K562 (cell line): ENCODE measurements around the gene MARS1. TPM values are rescaled to one million over a fixed set of nuclear protein-coding genes. Genes with fewer than 3 reads are reported as not detected.

Experiments
- BACH1 ChIP-seq: fragments of 200-800 bp; sonication (Bioruptor generic); IDR thresholded peaks from 2 replicates; pipeline ENCODE4 v1.6.1; 2016; ENCODE audit warnings: missing genetic modification characterization, missing compliant biosample characterization
- DNMT1 ChIP-seq: fragments of 450-650 bp; IDR thresholded peaks from 2 replicates; pipeline ENCODE4 v1.6.1; 2016; ENCODE audit warnings: antibody characterized with exemption, mild to moderate bottlenecking
- FOSL1 ChIP-seq: fragments of 200-800 bp; sonication (Bioruptor generic); conservative IDR thresholded peaks from 2 replicates; pipeline ENCODE4 v1.6.1; 2016; ENCODE audit warnings: missing genetic modification characterization, missing compliant biosample characterization
- GATAD2B ChIP-seq: fragments of 450-650 bp; IDR thresholded peaks from 2 replicates; pipeline ENCODE4 v1.6.1; 2017; ENCODE audit warnings: mild to moderate bottlenecking, borderline replicate concordance
- HBP1 ChIP-seq: fragments of 450-650 bp; formaldehyde crosslinking; IDR thresholded peaks from 2 replicates; pipeline ENCODE4 v1.4.0; 2022; ENCODE audit warnings: missing genetic modification characterization
- HDAC3 ChIP-seq: fragments of 450-650 bp; IDR thresholded peaks from 2 replicates; pipeline ENCODE4 v1.6.1; 2018; ENCODE audit warnings: borderline replicate concordance, mild to moderate bottlenecking, moderate library complexity; ENCODE audit not compliant: partially characterized antibody
- HNRNPL ChIP-seq: fragments of 200-400 bp; formaldehyde crosslinking; IDR thresholded peaks from 2 replicates; pipeline ENCODE4 v1.6.1; 2017; ENCODE audit warnings: low read depth, mild to moderate bottlenecking, low read length
- KDM1A ChIP-seq, 2 experiments: fragments of 450-650 bp; IDR thresholded peaks; 2 replicates each; pipeline ENCODE4 v1.6.1; 2016; ENCODE audit warnings: mild to moderate bottlenecking in 2 of 2
- LCOR ChIP-seq: sonication (generic); formaldehyde crosslinking; IDR thresholded peaks from 2 replicates; pipeline ENCODE4 v1.8.0; 2022; ENCODE audit warnings: mild to moderate bottlenecking, missing genetic modification reagents
- MCM7 ChIP-seq, 2 experiments: fragments of 450-650 bp; IDR thresholded peaks; 2 replicates each; pipeline ENCODE4 v1.6.1; 2016 to 2018
- MTA2 ChIP-seq: fragments of 450-650 bp; IDR thresholded peaks from 2 replicates; pipeline ENCODE4 v1.6.1; 2016; ENCODE audit warnings: low read depth
- MYC ChIP-seq, 2 experiments: fragments of 250-450 bp in 1 of 2; sonication (Bioruptor Pico) in 1 of 2; IDR thresholded peaks; 2 replicates each; pipeline versions ENCODE4 v1.5.1 to v1.6.1; 2012 to 2021; ENCODE audit warnings: low read depth in 2 of 2, borderline replicate concordance in 1 of 2, improper control_type of control experiment in 1 of 2, low read length in 1 of 2, mild to moderate bottlenecking in 1 of 2, moderate library complexity in 1 of 2
- NFXL1 ChIP-seq: fragments of 450-650 bp; formaldehyde crosslinking; IDR thresholded peaks from 2 replicates; pipeline ENCODE4 v1.4.0; 2021; ENCODE audit warnings: mild to moderate bottlenecking
- NR2F6 ChIP-seq: fragments of 450-650 bp; formaldehyde crosslinking; IDR thresholded peaks from 2 replicates; pipeline ENCODE4 v1.4.0; 2020; ENCODE audit warnings: mild to moderate bottlenecking
- NR4A1 ChIP-seq, 2 experiments: fragments of 250-450 bp in 1 of 2; fragments of 450-650 bp in 1 of 2; sonication (Bioruptor Pico) in 1 of 2; IDR thresholded peaks; 2 replicates each; pipeline versions ENCODE4 v1.4.0 to v1.6.1; 2016 to 2020; ENCODE audit warnings: mild to moderate bottlenecking in 2 of 2, missing compliant biosample characterization in 1 of 2, missing genetic modification characterization in 1 of 2, moderate library complexity in 1 of 2
- NUFIP1 ChIP-seq: fragments of 450-650 bp; IDR thresholded peaks from 2 replicates; pipeline ENCODE4 v1.6.1; 2018; ENCODE audit not compliant: partially characterized antibody
- PHF20 ChIP-seq: fragments of 450-650 bp; IDR thresholded peaks from 2 replicates; pipeline ENCODE4 v1.6.1; 2018; ENCODE audit not compliant: partially characterized antibody
- POLR3G ChIP-seq: IDR thresholded peaks from 2 replicates; pipeline ENCODE4 v1.6.1; 2011; ENCODE audit not compliant: insufficient read length, insufficient replicate concordance; ENCODE audit errors: extremely low read depth
- RB1 ChIP-seq: fragments of 450-650 bp; IDR thresholded peaks from 2 replicates; pipeline ENCODE4 v1.6.1; 2017; ENCODE audit warnings: low read depth, mild to moderate bottlenecking
- RFX7 ChIP-seq: fragments of 250-450 bp; sonication (Bioruptor Pico); IDR thresholded peaks from 2 replicates; pipeline ENCODE4 v1.5.1; 2021; ENCODE audit warnings: mild to moderate bottlenecking
- SAFB2 ChIP-seq: fragments of 200-400 bp; formaldehyde crosslinking; IDR thresholded peaks from 2 replicates; pipeline ENCODE4 v1.6.1; 2018; ENCODE audit warnings: borderline replicate concordance, low read length, low read depth, moderate library complexity; ENCODE audit not compliant: severe bottlenecking
- STAT5A ChIP-seq: IDR thresholded peaks from 2 replicates; pipeline ENCODE4 v1.6.1; 2012; ENCODE audit warnings: low read length, inconsistent platforms, borderline replicate concordance
- TFAP4 ChIP-seq: sonication (generic); formaldehyde crosslinking; IDR thresholded peaks from 2 replicates; pipeline ENCODE4 v1.8.0; 2022; ENCODE audit warnings: missing genetic modification reagents, mild to moderate bottlenecking, moderate library complexity, borderline replicate concordance
- WHSC1 ChIP-seq: IDR thresholded peaks from one replicate; pipeline ENCODE4 v1.6.1; 2012; ENCODE audit warnings: low read length, control low read depth, inconsistent platforms
- ZKSCAN3 ChIP-seq: fragments of 250-450 bp; sonication (Bioruptor Pico); IDR thresholded peaks from 2 replicates; pipeline ENCODE4 v1.4.0; 2020
- ZNF146 ChIP-seq: IDR thresholded peaks from one replicate; pipeline ENCODE4 v1.6.1; 2018; ENCODE audit warnings: missing compliant biosample characterization; ENCODE audit not compliant: unreplicated experiment
- ZNF165 ChIP-seq: fragments of 250-450 bp; sonication (Bioruptor Pico); IDR thresholded peaks from 2 replicates; pipeline ENCODE4 v1.4.0; 2020; ENCODE audit warnings: borderline replicate concordance
- ZNF586 ChIP-seq: fragments of 450-650 bp; formaldehyde crosslinking; conservative IDR thresholded peaks from 2 replicates; pipeline ENCODE4 v1.4.0; 2020; ENCODE audit warnings: mild to moderate bottlenecking, moderate library complexity
- ZNF589 ChIP-seq: fragments of 200-800 bp; sonication (Bioruptor generic); IDR thresholded peaks from 2 replicates; pipeline ENCODE4 v1.6.1; 2016; ENCODE audit warnings: low read depth, missing genetic modification characterization, missing compliant biosample characterization
- polyA plus RNA-seq, 8 experiments: library from polyadenylated mRNA; depleted of rRNA in 4 of 8; stranded (reverse) in 5 of 8; unstranded in 3 of 8; fragments of >200 nt; fragmentation: Nextera tagmentation in 2 of 8; fragmentation: Illumina TruSeq in 1 of 8; extraction: Ambion mirVana in 2 of 8; extraction: Trizol in 1 of 8; gene quantifications; 2 replicates each; pipeline versions ENCODE4 v1.2.1 to v1.2.3, GENCODE V29; 2011 to 2014; ENCODE audit warnings: inconsistent platforms in 1 of 8, missing spikeins in 1 of 8
- total RNA-seq, 7 experiments: library from RNA; depleted of rRNA in 6 of 7; stranded (reverse); fragments of >200 nt in 6 of 7; fragmentation: Illumina TruSeq in 2 of 7; extraction: Trizol in 2 of 7; gene quantifications; 2 replicates each; pipeline versions ENCODE4 v1.2.1 to v1.2.3, GENCODE V29; 2011 to 2021; ENCODE audit warnings: low replicate concordance in 1 of 7

Gene MARS1
- total and polyA plus RNA-seq, 9 of the 15 experiments (the other 6 are each of a cell fraction or from before 2014, with no cell fraction given), result 117 to 382 (median 220) TPM

GRCh38 chr12:57546438-57547287 is 58.8 kb downstream of the MARS1 start, which contains the start of gene DCTN2 (continued):
- TF ChIP-seq NR2F6 (CRISPR knock-in tag), result no peak
- no peak for TF ChIP-seq PHF20
- TF ChIP-seq BACH1, result 0 out of 2 replicates have a peak, but pooled peaks have one; percentile 14
- TF ChIP-seq DNMT1, result no peak
- TF ChIP-seq MCM7 (IDR thresholded peaks at IDR 0.05), result no peak
- TF ChIP-seq KDM1A (IDR thresholded peaks at IDR 0.05), result no peak
- TF ChIP-seq GATAD2B, result no peak
- TF ChIP-seq NFXL1, result no peak
- peak; percentile 19; the same call in 1 of the 2 replicates for TF ChIP-seq RB1
- TF ChIP-seq STAT5A, result no peak
- no peak for TF ChIP-seq HNRNPL
- peak; percentile 47 for TF ChIP-seq FOSL1 (tag)
- no peak for TF ChIP-seq ZKSCAN3 (CRISPR knock-in tag)
- no peak; the same call in 1 of the 2 replicates for TF ChIP-seq MYC (IDR thresholded peaks at IDR 0.05; ENCODE audit: low read depth, low read length)
- TF ChIP-seq MYC (CRISPR knock-in tag; IDR thresholded peaks at IDR 0.05; ENCODE audit: borderline replicate concordance, low read depth), result no peak
- TF ChIP-seq ZNF165 (CRISPR knock-in tag), result no peak
- TF ChIP-seq LCOR, result no peak; the same call in 1 of the 2 replicates
- 0 out of 2 replicates have a peak, but pooled peaks have one; percentile 36 for TF ChIP-seq ZNF589 (CRISPR knock-in tag)
- TF ChIP-seq HBP1 (CRISPR knock-in tag), result no peak
- TF ChIP-seq SAFB2, result no peak
- no peak for TF ChIP-seq POLR3G
- no peak for TF ChIP-seq HDAC3
- TF ChIP-seq ZNF146 (CRISPR knock-in tag), result no peak
- peak; percentile 49; the same call in 1 of the 2 replicates for TF ChIP-seq TFAP4 (CRISPR knock-in tag)
- no peak for TF ChIP-seq WHSC1
- TF ChIP-seq NUFIP1, result no peak
- no peak for TF ChIP-seq RFX7 (CRISPR knock-in tag)
- no peak for TF ChIP-seq MTA2
- no peak for TF ChIP-seq ZNF586 (CRISPR knock-in tag)
- no peak for TF ChIP-seq NR4A1 (CRISPR knock-in tag; IDR thresholded peaks at IDR 0.05)
- peak; percentile 63; the same call in 1 of the 2 replicates for TF ChIP-seq NR4A1 (tag; IDR thresholded peaks at IDR 0.05)
